RWPE2 (cell line): ENCODE data around the gene PTX4.

Source experiments
- ATAC-seq: fragments of 200-7000 bp; cut with Tn5 transposase; 3 replicates; pipeline ENCODE4 v1.9.1; 2021; ENCODE audit warnings: low read depth
- DNase-seq: peaks from one replicate; pipeline ENCODE4 v3.0.0-alpha.2; 2020; ENCODE audit warnings: low spot score
- H3K27ac ChIP-seq: fragments of 450-650 bp; 2 replicates; pipeline ENCODE4 v1.5.1; 2017; ENCODE audit warnings: mild to moderate bottlenecking; ENCODE audit not compliant: poor library complexity, severe bottlenecking
- H3K27me3 ChIP-seq: fragments of 250-450 bp; sonication (Bioruptor Pico); 2 replicates; pipeline ENCODE4 v1.5.1; 2021; ENCODE audit warnings: mild to moderate bottlenecking, moderate library complexity; ENCODE audit not compliant: insufficient read depth, poor library complexity, severe bottlenecking
- H3K36me3 ChIP-seq: fragments of 250-450 bp; sonication (Bioruptor Pico); 2 replicates; pipeline ENCODE4 v1.5.1; 2020; ENCODE audit warnings: low read depth, mild to moderate bottlenecking, moderate library complexity
- H3K4me1 ChIP-seq: fragments of 250-450 bp; sonication (Bioruptor Pico); 2 replicates; pipeline ENCODE4 v1.5.1; 2021; ENCODE audit warnings: mild to moderate bottlenecking, moderate library complexity; ENCODE audit not compliant: insufficient read depth, poor library complexity, severe bottlenecking
- H3K4me3 ChIP-seq: fragments of 250-450 bp; sonication (Bioruptor Pico); 2 replicates; pipeline ENCODE4 v1.5.1; 2021; ENCODE audit warnings: mild to moderate bottlenecking, moderate library complexity; ENCODE audit not compliant: severe bottlenecking
- H3K9me3 ChIP-seq: fragments of 250-450 bp; sonication (Bioruptor Pico); 2 replicates; pipeline ENCODE4 v1.5.1; 2021; ENCODE audit warnings: mild to moderate bottlenecking, moderate library complexity; ENCODE audit not compliant: severe bottlenecking
- TF ChIP-seq, protein P1 (sequence below): fragments of 450-650 bp; IDR thresholded peaks from one replicate; pipeline ENCODE4 v1.5.1; 2017; ENCODE audit warnings: mild to moderate bottlenecking, moderate library complexity; ENCODE audit not compliant: poor library complexity, severe bottlenecking

PTX4 gene

DNA sequence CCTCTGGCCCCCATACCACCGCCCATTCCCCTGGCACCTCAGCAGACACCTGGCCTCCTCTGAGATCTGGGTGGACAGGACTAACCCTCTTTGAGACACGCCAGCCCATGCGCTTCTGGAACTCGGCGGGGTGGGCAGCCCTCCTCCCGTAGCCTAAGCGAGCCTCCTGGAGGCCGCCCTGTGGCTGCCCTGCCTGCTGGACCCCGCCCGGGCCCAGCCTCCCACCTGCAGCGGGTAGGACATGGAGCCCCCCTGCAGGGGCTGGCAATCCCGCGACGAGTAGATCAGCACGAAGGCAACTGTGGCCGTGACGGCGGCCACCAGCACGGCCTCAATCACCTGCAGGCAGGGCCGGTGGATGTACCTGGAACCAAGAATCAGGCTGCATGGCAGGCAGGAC, 36.2 kb downstream of the PTX4 start:
- ATAC-seq (no peak), DNase-seq (no peak)
- TF ChIP-seq, protein P1, sequence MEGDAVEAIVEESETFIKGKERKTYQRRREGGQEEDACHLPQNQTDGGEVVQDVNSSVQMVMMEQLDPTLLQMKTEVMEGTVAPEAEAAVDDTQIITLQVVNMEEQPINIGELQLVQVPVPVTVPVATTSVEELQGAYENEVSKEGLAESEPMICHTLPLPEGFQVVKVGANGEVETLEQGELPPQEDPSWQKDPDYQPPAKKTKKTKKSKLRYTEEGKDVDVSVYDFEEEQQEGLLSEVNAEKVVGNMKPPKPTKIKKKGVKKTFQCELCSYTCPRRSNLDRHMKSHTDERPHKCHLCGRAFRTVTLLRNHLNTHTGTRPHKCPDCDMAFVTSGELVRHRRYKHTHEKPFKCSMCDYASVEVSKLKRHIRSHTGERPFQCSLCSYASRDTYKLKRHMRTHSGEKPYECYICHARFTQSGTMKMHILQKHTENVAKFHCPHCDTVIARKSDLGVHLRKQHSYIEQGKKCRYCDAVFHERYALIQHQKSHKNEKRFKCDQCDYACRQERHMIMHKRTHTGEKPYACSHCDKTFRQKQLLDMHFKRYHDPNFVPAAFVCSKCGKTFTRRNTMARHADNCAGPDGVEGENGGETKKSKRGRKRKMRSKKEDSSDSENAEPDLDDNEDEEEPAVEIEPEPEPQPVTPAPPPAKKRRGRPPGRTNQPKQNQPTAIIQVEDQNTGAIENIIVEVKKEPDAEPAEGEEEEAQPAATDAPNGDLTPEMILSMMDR, result no peak
- no peak overlapping the region for H3K27ac ChIP-seq
- no peaks in the 10 kb centered on the region for H3K4me1 ChIP-seq
- 0 out of 2 replicates have a peak, but pooled peaks cover 2% of the 10 kb centered on the region for H3K36me3 ChIP-seq
- no peak overlapping the region for H3K4me3 ChIP-seq
- no peaks in the 10 kb centered on the region for H3K27me3 ChIP-seq
- no peaks in the 10 kb centered on the region for H3K9me3 ChIP-seq

GRCh38 chr16:1451702-1452392, 36.9 kb downstream of the PTX4 start:
- H3K9me3 ChIP-seq, result no peaks in the 10 kb centered on the region
- ATAC-seq, result no peak
- DNase-seq, result no peak
- H3K4me1 ChIP-seq, result no peaks in the 10 kb centered on the region
- H3K4me3 ChIP-seq, result no peak overlapping the region
- no peaks in the 10 kb centered on the region for H3K27me3 ChIP-seq
- TF ChIP-seq, protein P1, result no peak
- H3K36me3 ChIP-seq, result 0 out of 2 replicates have a peak, but pooled peaks cover 2% of the 10 kb centered on the region
- H3K27ac ChIP-seq, result no peak overlapping the region

DNA sequence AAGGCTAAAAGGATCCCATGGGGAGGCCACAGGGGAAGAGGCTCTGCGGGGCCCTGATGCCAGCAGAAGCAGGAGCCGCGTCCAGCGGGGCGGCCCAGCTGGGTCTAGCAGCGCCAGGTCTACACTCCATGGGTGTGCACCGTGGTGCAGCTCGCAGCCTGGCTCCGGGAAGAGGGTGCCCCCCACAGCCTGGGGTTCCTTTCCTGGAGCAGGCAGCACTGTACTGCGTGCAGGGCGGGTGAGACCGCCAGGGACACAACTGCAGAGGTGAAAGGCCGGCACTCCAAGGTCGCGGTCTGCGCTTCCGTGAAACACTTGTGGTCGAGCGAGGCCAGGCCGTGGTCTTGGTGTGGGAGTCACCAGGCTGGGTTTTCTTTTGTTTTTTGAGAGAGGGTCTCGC, 37.9 kb downstream of the PTX4 start:
- ATAC-seq (no peak), DNase-seq (no peak)
- H3K27ac ChIP-seq, result no peak overlapping the region
- no peaks in the 10 kb centered on the region for H3K4me1 ChIP-seq
- 0 out of 2 replicates have a peak, but pooled peaks cover 2% of the 10 kb centered on the region for H3K36me3 ChIP-seq
- H3K9me3 ChIP-seq, result no peaks in the 10 kb centered on the region
- H3K4me3 ChIP-seq, result no peak overlapping the region
- TF ChIP-seq, protein P1, result no peak
- H3K27me3 ChIP-seq, result no peaks in the 10 kb centered on the region

DNA sequence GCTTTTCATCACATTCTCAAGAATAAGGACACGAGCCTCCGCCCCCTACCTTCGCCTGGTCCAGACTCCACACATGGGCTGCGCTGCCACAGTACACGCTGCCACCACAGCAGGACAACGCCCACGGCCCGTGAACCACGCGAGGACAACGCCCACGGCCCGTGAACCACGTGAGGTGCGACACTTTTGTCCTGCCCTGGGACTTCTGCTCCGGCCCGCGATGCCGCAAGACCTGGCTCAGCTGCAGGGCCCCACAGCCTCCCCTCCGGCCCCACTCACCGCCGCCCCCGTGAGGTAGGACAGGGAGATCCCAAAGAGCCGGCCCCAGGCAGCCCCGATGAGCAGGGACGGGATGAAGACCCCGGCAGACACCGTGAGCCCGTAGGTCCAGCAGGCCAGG, 38.5 kb downstream of the PTX4 start:
- TF ChIP-seq, protein P1, result no peak
- no peaks in the 10 kb centered on the region for H3K27me3 ChIP-seq
- no peaks in the 10 kb centered on the region for H3K9me3 ChIP-seq
- DNase-seq (no peak), ATAC-seq (no peak)
- no peak overlapping the region for H3K4me3 ChIP-seq
- 0 out of 2 replicates have a peak, but pooled peaks cover 2% of the 10 kb centered on the region for H3K36me3 ChIP-seq
- no peak overlapping the region for H3K27ac ChIP-seq
- H3K4me1 ChIP-seq, result no peaks in the 10 kb centered on the region

GRCh38 chr16:1449201-1449788, 39.4 kb downstream of the PTX4 start:
- H3K9me3 ChIP-seq, result no peaks in the 10 kb centered on the region
- H3K27ac ChIP-seq, result no peak overlapping the region
- 0 out of 2 replicates have a peak, but pooled peaks cover 2% of the 10 kb centered on the region for H3K36me3 ChIP-seq
- H3K27me3 ChIP-seq, result no peaks in the 10 kb centered on the region
- no peaks in the 10 kb centered on the region for H3K4me1 ChIP-seq
- DNase-seq, result no peak
- ATAC-seq, result no peak
- TF ChIP-seq, protein P1, result no peak
- no peak overlapping the region for H3K4me3 ChIP-seq
